Measurements from ENCODE around the gene MARCHF3.

Gene MARCHF3

GRCh38 chr5:126982926-126983873 lies 47.2 kb downstream of the MARCHF3 start:
- DNase-seq (ENCODE audit: low read depth): no peak

- DNase-seq (ENCODE audit: low read depth): no peak
Observed at GRCh38 chr5:126982202-126982601, 48.2 kb downstream of the MARCHF3 start.

GRCh38 chr5:126981701-126982100 lies 48.7 kb downstream of the MARCHF3 start:
- DNase-seq (ENCODE audit: low read depth): no peak

- DNase-seq (ENCODE audit: low read depth): no peak
Observed at GRCh38 chr5:126981222-126981621, 49.1 kb downstream of the MARCHF3 start.

GRCh38 chr5:126978258-126978657 lies 52.1 kb downstream of the MARCHF3 start:
- no peak for DNase-seq (ENCODE audit: low read depth)

GRCh38 chr5:126976520-126977172 lies 53.7 kb downstream of the MARCHF3 start:
- DNase-seq (ENCODE audit: low read depth): no peak

- DNase-seq (ENCODE audit: low read depth): no peak
Observed at GRCh38 chr5:126975796-126976195, 54.6 kb downstream of the MARCHF3 start.

- no peak for DNase-seq (ENCODE audit: low read depth)
Observed at GRCh38 chr5:126973193-126973592, 57.2 kb downstream of the MARCHF3 start.

- no peak for DNase-seq (ENCODE audit: low read depth)
Observed at GRCh38 chr5:126972062-126972895, 58.1 kb downstream of the MARCHF3 start.

- no peak for DNase-seq (ENCODE audit: low read depth)
Observed at GRCh38 chr5:126971455-126972031, 58.8 kb downstream of the MARCHF3 start.

- DNase-seq (ENCODE audit: low read depth): no peak
Observed at GRCh38 chr5:126970517-126971017, 59.8 kb downstream of the MARCHF3 start.

GRCh38 chr5:126969548-126969947 lies 60.8 kb downstream of the MARCHF3 start:
- no peak for DNase-seq (ENCODE audit: low read depth)

GRCh38 chr5:126967808-126968466 lies 62.4 kb downstream of the MARCHF3 start:
- DNase-seq (ENCODE audit: low read depth): no peak

- DNase-seq (ENCODE audit: low read depth): no peak
Observed at GRCh38 chr5:126965487-126965886, 64.9 kb downstream of the MARCHF3 start.

GRCh38 chr5:126965061-126965475 lies 65.3 kb downstream of the MARCHF3 start:
- no peak for DNase-seq (ENCODE audit: low read depth)

- DNase-seq (ENCODE audit: low read depth): no peak
Observed at GRCh38 chr5:126963822-126964375, 66.5 kb downstream of the MARCHF3 start.

- no peak for DNase-seq (ENCODE audit: low read depth)
Observed at GRCh38 chr5:126961702-126962101, 68.7 kb downstream of the MARCHF3 start.

- DNase-seq (ENCODE audit: low read depth): no peak
Observed at GRCh38 chr5:126961128-126961527, 69.2 kb downstream of the MARCHF3 start.

GRCh38 chr5:126959188-126959587 lies 71.2 kb downstream of the MARCHF3 start:
- DNase-seq (ENCODE audit: low read depth): no peak

GRCh38 chr5:126956991-126957390 lies 73.4 kb downstream of the MARCHF3 start:
- DNase-seq (ENCODE audit: low read depth): no peak

- no peak for DNase-seq (ENCODE audit: low read depth)
Observed at GRCh38 chr5:126954981-126955380, 75.4 kb downstream of the MARCHF3 start.
